ENCODE measurements around the gene DDX4.

The DDX4 gene

DNA sequence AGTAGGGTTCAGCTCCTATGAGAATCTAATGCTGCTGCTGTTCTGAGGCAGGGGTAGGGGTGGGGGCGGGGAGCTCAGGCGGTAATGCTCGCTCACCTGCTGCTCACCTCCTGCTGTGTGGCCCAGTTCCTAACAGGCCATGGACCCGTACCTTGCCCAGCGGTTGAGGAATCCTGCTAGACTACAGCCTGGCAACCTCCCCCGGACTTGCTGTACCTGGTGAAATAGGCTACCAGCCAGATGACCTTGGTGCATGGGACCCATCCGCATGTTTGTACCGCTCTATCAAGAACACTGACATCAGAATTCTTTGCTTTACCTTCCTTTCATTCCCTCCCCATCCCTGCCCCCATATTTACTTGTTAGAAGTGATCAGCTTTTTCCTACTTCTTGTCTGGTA is 128.6 kb downstream of the DDX4 start:
- DNase-seq (ENCODE audit: low read depth): no peak

Data from stimulated activated CD4-positive, alpha-beta T cell treated with anti-CD3 and anti-CD28 coated beads, Interleukin-2, amount 100 ng/mL, for 4 hours (primary cell).